Measurements from ENCODE around the gene TRMT2A. TPM values are rescaled to one million over a fixed set of nuclear protein-coding genes. Genes with fewer than 3 reads are reported as not detected.

Gene TRMT2A
- total and polyA plus RNA-seq, 10 of the 15 experiments (the other 5 are each of a cell fraction or from before 2014, with no cell fraction given), result 0.29 to 97.0 (median 57.9) TPM

GRCh38 chr22:20090730-20091240 is 26.2 kb downstream of the TRMT2A start (continued):
- TF ChIP-seq CTCF (IDR thresholded peaks at IDR 0.05 in 2 of 3, conservative IDR thresholded peaks at IDR 0.05 in 1 of 3; ENCODE audit: control insufficient read depth in 2 of 3, extremely low read depth in 1 of 3, insufficient read depth in 1 of 3, low read depth in 3 of 3, low read length in 3 of 3), result no peak

DNA sequence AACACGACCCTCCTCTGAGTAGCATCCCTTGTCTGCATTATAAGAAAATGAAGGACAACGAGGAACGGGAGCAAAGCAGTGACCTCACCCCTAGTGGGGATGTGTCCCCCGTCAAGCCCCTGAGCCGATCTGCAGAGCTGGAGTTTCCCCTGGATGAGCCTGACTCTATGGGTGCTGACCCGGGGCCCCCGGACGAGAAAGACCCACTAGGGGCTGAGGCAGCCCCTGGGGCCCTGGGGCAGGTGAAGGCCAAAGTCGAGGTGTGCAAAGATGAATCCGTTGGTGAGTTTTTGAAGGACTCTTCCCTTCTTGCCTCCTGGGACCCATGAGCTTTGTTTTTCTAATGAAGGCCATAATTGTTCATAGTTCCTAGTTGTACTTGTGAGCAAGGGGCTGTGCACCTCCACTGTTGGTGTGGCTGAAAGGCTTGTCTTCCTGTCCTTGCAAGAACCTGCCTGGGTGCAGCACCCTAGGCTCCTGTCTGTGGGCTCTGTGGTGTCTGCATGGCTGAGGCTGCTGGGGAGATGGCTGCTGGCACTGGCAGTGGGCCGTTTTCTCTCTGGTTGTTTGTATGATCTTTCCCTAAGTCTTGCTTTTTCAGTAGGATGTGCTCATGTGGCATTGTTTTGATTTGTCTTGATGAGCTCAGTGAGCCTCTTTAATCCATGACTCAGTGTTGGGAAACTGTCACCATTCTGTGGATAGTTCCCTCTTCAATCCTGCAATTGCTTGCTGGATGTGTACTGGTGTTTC is 26.9 kb downstream of the TRMT2A start:
- H3K9ac ChIP-seq (ENCODE audit: control insufficient read depth, insufficient read depth, low read length), result no peak overlapping the region
- FAIRE-seq (no peak), DNase-seq (ENCODE audit: low read depth, low spot score) (no peak)

More for the DNA sequence above, 26.9 kb downstream of the TRMT2A start:
- in situ Hi-C loops (cut with MboI) (no loop called here), intact Hi-C loops (cut with micrococcal nuclease; ENCODE audit: unreplicated experiment) (no loop called here)
- no peak for ATAC-seq
- ChIA-PET CTCF (no interaction called here), RAD21 (ENCODE audit: unreplicated experiment) (no interaction called here), POLR2A (no interaction called here), SMC1A (ENCODE audit: uncharacterized antibody, unreplicated experiment) (no interaction called here)
- H3K79me2 ChIP-seq (ENCODE audit: control insufficient read depth, insufficient read depth, low read length), result peaks cover 6% of the 10 kb centered on the region
- no peak overlapping the region for H3K27ac ChIP-seq (ENCODE audit: control insufficient read depth, insufficient read depth)
- 92% methylated on average over 11 of the region's 11 CpGs for WGBS (ENCODE audit: insufficient coverage, insufficient replicate concordance, low lambda C conversion rate, missing lambda C conversion rate)
- H3K27me3 ChIP-seq (replicated peaks in 1 of 2; ENCODE audit: control insufficient read depth in 2 of 2, insufficient read depth in 2 of 2, low read length in 1 of 2), result no peaks in the 10 kb centered on the region
- no peaks in the 10 kb centered on the region for H3K4me1 ChIP-seq (ENCODE audit: control insufficient read depth, insufficient read depth, low read length)
- TF ChIP-seq ATF2 (IDR thresholded peaks at IDR 0.05; ENCODE audit: low read length) (no peak), MXI1 (IDR thresholded peaks at IDR 0.05; ENCODE audit: low read depth, low read length) (no peak), PBX3 (IDR thresholded peaks at IDR 0.05; ENCODE audit: insufficient replicate concordance, low read depth, low read length) (no peak), RFX5 (IDR thresholded peaks at IDR 0.05; ENCODE audit: low read depth, low read length) (no peak), KAT2A (conservative IDR thresholded peaks at IDR 0.05; ENCODE audit: control insufficient read depth, low read depth, low read length) (no peak), CBX3 (IDR thresholded peaks at IDR 0.05; ENCODE audit: borderline replicate concordance, low read depth) (no peak), ZNF592 (IDR thresholded peaks at IDR 0.05) (no peak)
- BruUV-seq (replicated peaks), result no TSS peak
- H4K20me1 ChIP-seq (ENCODE audit: control insufficient read depth, insufficient read depth), result no peaks in the 10 kb centered on the region
- no peak overlapping the region for H3K4me3 ChIP-seq
- no peaks in the 10 kb centered on the region for H3K9me3 ChIP-seq (replicated peaks; ENCODE audit: control insufficient read depth, insufficient read depth, low read length)
- H2AFZ ChIP-seq (ENCODE audit: control insufficient read depth, low read depth, low read length), result no peak overlapping the region
- H3K4me2 ChIP-seq (ENCODE audit: control insufficient read depth, insufficient read depth), result no peak overlapping the region
- H3K36me3 ChIP-seq (ENCODE audit: control insufficient read depth in 2 of 2, insufficient read depth in 2 of 2, low read length in 1 of 2), result peaks cover 38 to 45% of the 10 kb centered on the region in 2 experiments

All from GM12878 (cell line).